ENCODE results near the gene MAP2K3.
"Not testable (repeated sequence)": the region's sequence is repeated elsewhere in the genome, so short reads cannot be mapped to it uniquely, and the experiment has no call there.

DNA sequence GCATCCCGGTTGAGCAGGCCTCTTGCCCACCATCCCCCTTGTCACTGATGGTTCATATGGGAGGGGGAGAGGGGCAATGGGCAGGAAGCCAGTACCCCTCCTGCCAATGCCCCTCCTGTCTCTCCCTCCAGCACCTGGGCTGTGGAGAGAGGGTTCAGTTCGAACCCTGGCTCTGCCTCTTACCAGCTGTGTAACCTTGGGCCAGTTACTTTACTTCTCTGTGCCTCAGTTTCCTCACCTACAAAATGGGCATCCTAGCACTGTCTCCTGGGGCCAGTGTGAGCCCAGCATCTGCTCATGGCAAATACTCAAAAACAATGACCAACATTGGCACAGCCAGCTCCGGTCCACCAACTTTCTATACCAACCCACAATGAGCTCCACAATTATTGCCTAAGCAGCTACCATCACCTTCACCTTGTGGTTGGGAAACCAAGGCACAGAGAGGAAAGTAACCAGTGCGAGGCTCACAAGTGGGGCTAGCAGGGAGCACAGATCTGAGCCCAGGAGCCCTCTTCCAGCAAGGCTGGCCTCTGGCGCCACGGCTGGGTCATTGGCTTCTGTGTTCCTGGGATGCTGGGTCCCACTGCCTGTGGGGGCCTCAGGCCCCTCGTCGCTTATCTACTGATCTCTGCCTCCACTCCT, 53.6 kb downstream of the MAP2K3 start:
- TF ChIP-seq CTCF (IDR thresholded peaks at IDR 0.05); ZBTB21 (CRISPR knock-in tag; IDR thresholded peaks at IDR 0.05; ENCODE audit: borderline replicate concordance); HMGXB4 (CRISPR knock-in tag; IDR thresholded peaks at IDR 0.05); ESRRA (CRISPR knock-in tag; IDR thresholded peaks at IDR 0.05; ENCODE audit: borderline replicate concordance); NFYB (CRISPR knock-in tag; conservative IDR thresholded peaks at IDR 0.05; ENCODE audit: low read depth); SOX15 (CRISPR knock-in tag; IDR thresholded peaks at IDR 0.05); ZNF396 (CRISPR knock-in tag; IDR thresholded peaks at IDR 0.05; ENCODE audit: borderline replicate concordance); MAX (CRISPR knock-in tag; IDR thresholded peaks at IDR 0.05); NR3C1 (CRISPR knock-in tag; conservative IDR thresholded peaks at IDR 0.05; ENCODE audit: low read depth); FOXJ3 (CRISPR knock-in tag; IDR thresholded peaks at IDR 0.05; ENCODE audit: borderline replicate concordance); TEAD4 (CRISPR knock-in tag; IDR thresholded peaks at IDR 0.05): not testable (repeated sequence)
- TF ChIP-seq, protein P1, sequence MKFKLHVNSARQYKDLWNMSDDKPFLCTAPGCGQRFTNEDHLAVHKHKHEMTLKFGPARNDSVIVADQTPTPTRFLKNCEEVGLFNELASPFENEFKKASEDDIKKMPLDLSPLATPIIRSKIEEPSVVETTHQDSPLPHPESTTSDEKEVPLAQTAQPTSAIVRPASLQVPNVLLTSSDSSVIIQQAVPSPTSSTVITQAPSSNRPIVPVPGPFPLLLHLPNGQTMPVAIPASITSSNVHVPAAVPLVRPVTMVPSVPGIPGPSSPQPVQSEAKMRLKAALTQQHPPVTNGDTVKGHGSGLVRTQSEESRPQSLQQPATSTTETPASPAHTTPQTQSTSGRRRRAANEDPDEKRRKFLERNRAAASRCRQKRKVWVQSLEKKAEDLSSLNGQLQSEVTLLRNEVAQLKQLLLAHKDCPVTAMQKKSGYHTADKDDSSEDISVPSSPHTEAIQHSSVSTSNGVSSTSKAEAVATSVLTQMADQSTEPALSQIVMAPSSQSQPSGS (CRISPR knock-in tag; IDR thresholded peaks at IDR 0.05; ENCODE audit: borderline replicate concordance, low read depth) = not testable (repeated sequence)
- TF ChIP-seq, protein P2, sequence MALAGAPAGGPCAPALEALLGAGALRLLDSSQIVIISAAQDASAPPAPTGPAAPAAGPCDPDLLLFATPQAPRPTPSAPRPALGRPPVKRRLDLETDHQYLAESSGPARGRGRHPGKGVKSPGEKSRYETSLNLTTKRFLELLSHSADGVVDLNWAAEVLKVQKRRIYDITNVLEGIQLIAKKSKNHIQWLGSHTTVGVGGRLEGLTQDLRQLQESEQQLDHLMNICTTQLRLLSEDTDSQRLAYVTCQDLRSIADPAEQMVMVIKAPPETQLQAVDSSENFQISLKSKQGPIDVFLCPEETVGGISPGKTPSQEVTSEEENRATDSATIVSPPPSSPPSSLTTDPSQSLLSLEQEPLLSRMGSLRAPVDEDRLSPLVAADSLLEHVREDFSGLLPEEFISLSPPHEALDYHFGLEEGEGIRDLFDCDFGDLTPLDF (CRISPR knock-in tag; IDR thresholded peaks at IDR 0.05) = not testable (repeated sequence)

All from WTC11 (cell line).